Measurements from ENCODE around the gene ARFIP1.

Gene ARFIP1

GRCh38 chr4:152919826-152920225 is 140.1 kb downstream of the ARFIP1 start:
- Histone ChIP-seq H3K9me3 (ENCODE audit: control insufficient read depth, low read length) (no peaks in the 10 kb centered on the region), H3K9ac (ENCODE audit: low read length) (no peak overlapping the region)

GRCh38 chr4:152920768-152921167 is 141.0 kb downstream of the ARFIP1 start:
- Histone ChIP-seq H3K9ac (ENCODE audit: low read length) (no peak overlapping the region), H3K9me3 (ENCODE audit: control insufficient read depth, low read length) (no peaks in the 10 kb centered on the region), H3K36me3 (ENCODE audit: control insufficient read depth, insufficient read depth, low read length) (no peaks in the 10 kb centered on the region), H3K4me3 (ENCODE audit: low read length) (no peak overlapping the region), H3K27me3 (ENCODE audit: control insufficient read depth, insufficient read depth, low read length) (no peaks in the 10 kb centered on the region), H3K4me1 (ENCODE audit: control insufficient read depth, insufficient read depth, low read length) (no peaks in the 10 kb centered on the region)

More at GRCh38 chr4:152919826-152920225, 140.1 kb downstream of the ARFIP1 start:
- H3K4me1 ChIP-seq (ENCODE audit: control insufficient read depth, insufficient read depth, low read length) = no peaks in the 10 kb centered on the region
- no peak overlapping the region for H3K4me3 ChIP-seq (ENCODE audit: low read length)
- no peaks in the 10 kb centered on the region for H3K36me3 ChIP-seq (ENCODE audit: control insufficient read depth, insufficient read depth, low read length)
- no peaks in the 10 kb centered on the region for H3K27me3 ChIP-seq (ENCODE audit: control insufficient read depth, insufficient read depth, low read length)

GRCh38 chr4:152921284-152921683 is 141.5 kb downstream of the ARFIP1 start:
- no peak overlapping the region for H3K9ac ChIP-seq (ENCODE audit: low read length)

GRCh38 chr4:152925851-152926250 is 146.1 kb downstream of the ARFIP1 start:
- no peak overlapping the region for H3K9ac ChIP-seq (ENCODE audit: low read length)
- H3K9me3 ChIP-seq (ENCODE audit: control insufficient read depth, low read length) = no peaks in the 10 kb centered on the region
- no peak overlapping the region for H3K4me3 ChIP-seq (ENCODE audit: low read length)
- H3K27me3 ChIP-seq (ENCODE audit: control insufficient read depth, insufficient read depth, low read length) = no peaks in the 10 kb centered on the region
- no peaks in the 10 kb centered on the region for H3K36me3 ChIP-seq (ENCODE audit: control insufficient read depth, insufficient read depth, low read length)
- H3K4me1 ChIP-seq (ENCODE audit: control insufficient read depth, insufficient read depth, low read length) = peaks cover 6% of the 10 kb centered on the region

More at GRCh38 chr4:152921284-152921683, 141.5 kb downstream of the ARFIP1 start:
- Histone ChIP-seq H3K36me3 (ENCODE audit: control insufficient read depth, insufficient read depth, low read length) (no peaks in the 10 kb centered on the region), H3K4me3 (ENCODE audit: low read length) (no peak overlapping the region), H3K9me3 (ENCODE audit: control insufficient read depth, low read length) (no peaks in the 10 kb centered on the region), H3K4me1 (ENCODE audit: control insufficient read depth, insufficient read depth, low read length) (no peaks in the 10 kb centered on the region), H3K27me3 (ENCODE audit: control insufficient read depth, insufficient read depth, low read length) (no peaks in the 10 kb centered on the region)

- Histone ChIP-seq H3K9ac (ENCODE audit: low read length) (no peak overlapping the region), H3K9me3 (ENCODE audit: control insufficient read depth, low read length) (no peaks in the 10 kb centered on the region), H3K27me3 (ENCODE audit: control insufficient read depth, insufficient read depth, low read length) (no peaks in the 10 kb centered on the region), H3K36me3 (ENCODE audit: control insufficient read depth, insufficient read depth, low read length) (no peaks in the 10 kb centered on the region), H3K4me3 (ENCODE audit: low read length) (no peak overlapping the region), H3K4me1 (ENCODE audit: control insufficient read depth, insufficient read depth, low read length) (peaks cover 6% of the 10 kb centered on the region)
Observed at GRCh38 chr4:152926959-152927358, 147.2 kb downstream of the ARFIP1 start.

- H3K4me3 ChIP-seq (ENCODE audit: low read length) = no peak overlapping the region
- H3K9me3 ChIP-seq (ENCODE audit: control insufficient read depth, low read length) = no peaks in the 10 kb centered on the region
Observed at GRCh38 chr4:152927737-152928136, 148.0 kb downstream of the ARFIP1 start.

GRCh38 chr4:152928286-152928685 is 148.5 kb downstream of the ARFIP1 start:
- Histone ChIP-seq H3K27me3 (ENCODE audit: control insufficient read depth, insufficient read depth, low read length) (no peaks in the 10 kb centered on the region), H3K36me3 (ENCODE audit: control insufficient read depth, insufficient read depth, low read length) (no peaks in the 10 kb centered on the region), H3K9me3 (ENCODE audit: control insufficient read depth, low read length) (no peaks in the 10 kb centered on the region), H3K4me3 (ENCODE audit: low read length) (no peak overlapping the region), H3K4me1 (ENCODE audit: control insufficient read depth, insufficient read depth, low read length) (peaks cover 6% of the 10 kb centered on the region), H3K9ac (ENCODE audit: low read length) (no peak overlapping the region)

More at GRCh38 chr4:152927737-152928136, 148.0 kb downstream of the ARFIP1 start:
- H3K27me3 ChIP-seq (ENCODE audit: control insufficient read depth, insufficient read depth, low read length) = no peaks in the 10 kb centered on the region
- H3K4me1 ChIP-seq (ENCODE audit: control insufficient read depth, insufficient read depth, low read length) = peaks cover 6% of the 10 kb centered on the region
- H3K9ac ChIP-seq (ENCODE audit: low read length) = no peak overlapping the region
- H3K36me3 ChIP-seq (ENCODE audit: control insufficient read depth, insufficient read depth, low read length) = no peaks in the 10 kb centered on the region

- H3K9me3 ChIP-seq (ENCODE audit: control insufficient read depth, low read length) = no peaks in the 10 kb centered on the region
- H3K4me1 ChIP-seq (ENCODE audit: control insufficient read depth, insufficient read depth, low read length) = peaks cover 9% of the 10 kb centered on the region
- no peaks in the 10 kb centered on the region for H3K36me3 ChIP-seq (ENCODE audit: control insufficient read depth, insufficient read depth, low read length)
- no peaks in the 10 kb centered on the region for H3K27me3 ChIP-seq (ENCODE audit: control insufficient read depth, insufficient read depth, low read length)
- H3K9ac ChIP-seq (ENCODE audit: low read length) = no peak overlapping the region
- no peak overlapping the region for H3K4me3 ChIP-seq (ENCODE audit: low read length)
Observed at GRCh38 chr4:152929888-152930287, 150.1 kb downstream of the ARFIP1 start.

GRCh38 chr4:152935143-152935542 is 155.4 kb downstream of the ARFIP1 start:
- peaks cover 33% of the 10 kb centered on the region for H3K4me1 ChIP-seq (ENCODE audit: control insufficient read depth, insufficient read depth, low read length)
- peak overlapping the region; percentile 83 for H3K9ac ChIP-seq (ENCODE audit: low read length)
- H3K36me3 ChIP-seq (ENCODE audit: control insufficient read depth, insufficient read depth, low read length) = no peaks in the 10 kb centered on the region
- H3K9me3 ChIP-seq (ENCODE audit: control insufficient read depth, low read length) = no peaks in the 10 kb centered on the region
- H3K27me3 ChIP-seq (ENCODE audit: control insufficient read depth, insufficient read depth, low read length) = no peaks in the 10 kb centered on the region
- peak overlapping the region; percentile 18 for H3K4me3 ChIP-seq (ENCODE audit: low read length)

GRCh38 chr4:152935631-152936445 is 156.1 kb downstream of the ARFIP1 start, which contains the start of gene FHDC1:
FHDC1 (plus strand) TSS chr4:152936323; CDS start chr4:152943058, 6,735 bp downstream.
- Histone ChIP-seq H3K4me1 (ENCODE audit: control insufficient read depth, insufficient read depth, low read length) (peaks cover 31% of the 10 kb centered on the region), H3K9ac (ENCODE audit: low read length) (peak within 1 kb of the TSS; percentile 83), H3K4me3 (ENCODE audit: low read length) (peak within 1 kb of the TSS; percentile 61), H3K9me3 (ENCODE audit: control insufficient read depth, low read length) (no peaks in the 10 kb centered on the region), H3K36me3 (ENCODE audit: control insufficient read depth, insufficient read depth, low read length) (no peaks in the 10 kb centered on the region), H3K27me3 (ENCODE audit: control insufficient read depth, insufficient read depth, low read length) (no peaks in the 10 kb centered on the region)

GRCh38 chr4:152936446-152937335 is 156.9 kb downstream of the ARFIP1 start:
- H3K9me3 ChIP-seq (ENCODE audit: control insufficient read depth, low read length) = no peaks in the 10 kb centered on the region
- H3K27me3 ChIP-seq (ENCODE audit: control insufficient read depth, insufficient read depth, low read length) = no peaks in the 10 kb centered on the region
- H3K36me3 ChIP-seq (ENCODE audit: control insufficient read depth, insufficient read depth, low read length) = no peaks in the 10 kb centered on the region
- peak overlapping the region; percentile 83 for H3K9ac ChIP-seq (ENCODE audit: low read length)
- H3K4me1 ChIP-seq (ENCODE audit: control insufficient read depth, insufficient read depth, low read length) = peaks cover 30% of the 10 kb centered on the region
- peak overlapping the region; percentile 61 for H3K4me3 ChIP-seq (ENCODE audit: low read length)
